ENCODE data around the gene HMG20A. TPM values are rescaled to one million over a fixed set of nuclear protein-coding genes. Genes with fewer than 3 reads are reported as not detected.

Gene HMG20A
- total RNA-seq, 1 experiment from 2014 or later: 9.8 TPM

DNA sequence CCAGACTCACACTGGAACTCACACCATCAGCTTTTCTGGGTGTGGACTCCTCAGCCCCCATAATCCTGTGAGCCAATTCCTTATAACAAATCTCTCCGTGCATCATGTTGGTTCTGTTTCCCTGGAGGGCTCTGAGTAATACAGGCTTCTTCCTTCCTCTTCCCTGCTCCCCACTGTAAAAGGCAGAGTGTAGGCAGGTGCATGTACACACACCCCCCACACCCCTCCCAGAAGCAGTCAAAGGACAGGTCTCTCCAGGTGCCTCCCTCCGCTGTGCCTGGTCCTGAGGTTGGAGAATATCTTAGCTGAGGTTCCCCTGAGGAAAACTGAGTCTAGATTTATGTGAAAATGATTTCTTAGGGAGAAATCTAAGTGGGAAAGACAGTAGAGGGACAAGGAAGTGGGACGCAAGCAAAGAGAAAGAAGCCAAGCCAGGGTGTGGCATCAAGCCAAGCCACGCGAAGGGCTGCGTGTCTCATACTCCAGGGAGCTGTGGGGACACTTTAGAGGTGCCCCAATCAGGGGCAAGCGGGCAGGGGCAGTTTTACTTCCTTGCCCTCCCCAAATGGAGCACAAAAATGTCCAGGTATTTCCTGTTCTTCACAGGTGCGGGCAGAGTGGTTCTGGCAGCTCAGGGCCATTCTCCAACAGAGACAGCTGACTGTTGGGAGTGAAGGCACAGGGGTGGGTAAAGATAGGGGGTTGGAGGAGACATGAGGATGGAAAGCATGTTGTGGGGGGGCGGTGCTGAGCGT lies 86.6 kb downstream of the HMG20A start:
- in situ Hi-C loops (cut with HindIII; ENCODE audit: low sequenced_read_pairs): no loop called here
- DNase-seq (ENCODE audit: low spot score): peak; percentile 28

DNA sequence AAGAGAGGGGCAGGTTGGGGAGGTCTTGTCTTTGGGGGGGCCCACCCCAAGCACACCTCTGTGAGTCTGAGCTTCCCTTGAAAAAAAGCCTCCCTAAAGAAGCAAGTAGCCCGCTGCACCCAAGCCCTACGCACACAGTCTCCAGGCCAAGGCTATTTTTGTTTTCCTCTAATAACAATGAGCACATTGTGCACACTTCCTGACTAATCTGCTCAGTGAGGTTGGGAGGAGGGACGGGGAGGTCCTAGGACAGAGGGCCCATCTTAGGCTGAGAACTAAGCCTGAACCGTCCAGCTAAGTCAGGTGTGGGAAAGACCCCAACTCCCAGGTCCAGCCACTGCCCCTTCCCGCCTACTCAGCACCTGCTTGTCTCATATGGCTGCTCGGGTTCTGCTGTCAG lies 87.2 kb downstream of the HMG20A start:
- peak; percentile 60 for DNase-seq (ENCODE audit: low spot score)
- in situ Hi-C loops (cut with HindIII; ENCODE audit: low sequenced_read_pairs): no loop called here

DNA sequence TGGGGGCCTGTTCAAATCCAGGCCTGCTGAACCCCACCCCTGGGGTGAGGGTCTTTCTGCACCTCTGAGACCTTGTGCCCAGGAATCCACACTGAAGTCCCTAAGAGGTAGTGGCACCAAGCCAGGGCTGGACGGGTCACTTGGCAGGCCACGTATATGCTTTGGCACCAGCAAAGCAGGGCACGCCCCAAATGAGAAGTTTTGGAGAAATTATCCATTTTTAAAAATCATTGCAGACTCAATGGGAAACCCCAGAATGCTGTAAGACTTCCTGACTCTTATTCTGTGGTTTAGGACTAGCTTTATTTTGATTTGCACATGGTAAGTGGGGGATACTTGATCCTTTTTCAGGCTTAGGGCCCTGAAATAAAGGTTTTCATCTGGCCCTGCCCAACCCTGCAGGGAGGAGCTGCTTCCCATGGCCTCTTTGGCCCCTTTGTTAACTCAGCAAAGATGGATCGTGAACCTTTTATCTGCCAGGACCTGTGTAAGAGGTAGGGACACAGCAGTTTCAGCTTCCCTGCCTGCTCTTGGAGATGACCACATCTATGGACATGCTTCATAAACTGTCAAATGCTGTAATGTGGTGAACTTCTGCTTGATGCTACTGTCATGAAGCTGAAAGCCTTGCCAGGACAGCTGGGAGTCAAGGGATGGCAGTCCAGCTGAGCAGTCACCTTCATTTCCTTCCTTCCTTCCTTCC lies 88.0 kb downstream of the HMG20A start:
- in situ Hi-C loops (cut with HindIII; ENCODE audit: low sequenced_read_pairs): no loop called here
- no peak for DNase-seq (ENCODE audit: low spot score)

DNA sequence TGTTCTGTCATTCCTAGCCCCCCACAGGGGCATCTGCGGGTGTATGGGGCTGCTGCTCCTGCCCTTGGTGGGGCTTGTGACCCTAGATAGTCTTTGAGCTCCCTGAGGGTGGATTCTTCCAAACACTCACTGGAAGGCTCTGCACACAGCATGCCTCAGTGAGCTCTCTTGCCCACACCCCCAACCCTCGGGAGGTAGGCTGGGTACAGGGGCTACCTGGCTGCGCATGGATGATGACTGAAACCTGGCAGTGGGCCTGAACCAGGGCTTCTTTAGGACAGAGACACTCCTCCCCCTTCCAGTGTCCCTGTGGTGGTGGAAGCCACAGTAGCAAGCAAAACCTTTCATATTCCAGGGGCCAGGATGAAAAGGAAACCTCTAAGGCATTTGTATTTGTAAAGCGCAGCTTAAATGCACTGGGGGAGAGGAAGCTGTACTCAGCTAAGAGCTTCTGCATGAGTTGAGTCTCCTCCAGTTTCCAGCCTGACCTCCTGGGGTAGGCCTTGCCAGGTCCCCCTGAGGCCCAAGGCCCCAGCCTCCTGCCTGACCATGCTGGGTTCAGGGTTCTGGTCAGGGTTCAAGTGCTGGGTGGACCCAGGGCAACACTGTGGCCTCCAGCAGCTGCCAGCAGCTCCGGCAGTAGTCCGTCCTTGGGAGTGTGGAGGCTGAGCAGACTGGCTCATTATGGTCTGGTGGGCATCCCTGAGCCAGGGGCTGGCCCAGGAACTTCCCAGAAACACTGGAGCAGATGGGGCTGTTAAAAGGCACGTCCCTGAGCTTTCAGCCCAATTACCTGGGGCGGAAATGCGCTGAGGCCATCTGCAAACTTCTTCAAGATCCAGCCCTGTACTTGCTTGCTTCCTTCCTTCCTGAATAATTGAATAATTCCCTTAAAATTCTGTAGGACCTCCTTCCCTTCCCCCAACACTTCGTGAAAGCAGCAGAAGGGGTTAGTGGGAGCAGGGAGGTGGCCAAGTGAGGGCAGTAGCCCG lies 89.7 kb downstream of the HMG20A start:
- no peak for DNase-seq (ENCODE audit: low spot score)
- in situ Hi-C loops (cut with HindIII; ENCODE audit: low sequenced_read_pairs): no loop called here

DNA sequence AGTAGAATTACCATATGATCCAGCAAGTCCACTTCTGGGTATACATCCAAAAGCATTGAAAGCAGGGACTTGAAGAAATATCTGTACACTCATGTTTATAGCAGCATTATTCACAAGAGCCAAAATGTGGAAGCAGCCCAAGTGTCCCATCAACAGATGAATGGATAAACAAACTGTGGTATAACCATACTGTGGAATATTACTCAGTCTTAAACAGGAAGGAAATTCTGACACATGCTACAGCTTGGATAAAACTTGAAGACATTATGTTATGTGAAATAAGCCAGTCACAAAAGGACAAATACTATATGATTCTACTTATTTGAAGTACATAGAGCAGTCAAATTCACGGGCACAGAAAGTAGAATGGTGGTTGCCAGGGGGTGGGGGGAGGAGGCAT lies 91.2 kb downstream of the HMG20A start:
- no peak for DNase-seq (ENCODE audit: low spot score)
- in situ Hi-C loops (cut with HindIII; ENCODE audit: low sequenced_read_pairs): no loop called here

DNA sequence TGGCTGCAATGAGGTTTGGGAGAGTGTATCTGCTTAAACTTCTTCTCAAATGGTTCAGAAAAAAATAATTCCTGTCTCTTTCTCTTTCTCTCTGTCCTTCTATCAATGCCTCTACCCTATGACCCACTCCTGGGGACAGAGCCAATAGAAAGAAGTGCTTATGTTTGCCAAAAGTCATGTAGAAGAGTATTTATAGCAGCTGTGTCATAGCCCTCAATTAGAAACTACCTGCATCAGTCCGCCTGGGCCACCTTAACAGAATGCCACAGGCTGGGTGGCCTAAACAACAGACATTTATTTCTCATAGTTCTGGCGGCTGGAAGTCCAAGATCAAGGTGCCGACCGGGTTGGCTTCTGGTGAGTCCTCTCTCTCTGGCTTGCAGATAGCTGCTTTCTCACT lies 92.5 kb downstream of the HMG20A start:
- DNase-seq (ENCODE audit: low spot score): no peak
- in situ Hi-C loops (cut with HindIII; ENCODE audit: low sequenced_read_pairs): no loop called here

DNA sequence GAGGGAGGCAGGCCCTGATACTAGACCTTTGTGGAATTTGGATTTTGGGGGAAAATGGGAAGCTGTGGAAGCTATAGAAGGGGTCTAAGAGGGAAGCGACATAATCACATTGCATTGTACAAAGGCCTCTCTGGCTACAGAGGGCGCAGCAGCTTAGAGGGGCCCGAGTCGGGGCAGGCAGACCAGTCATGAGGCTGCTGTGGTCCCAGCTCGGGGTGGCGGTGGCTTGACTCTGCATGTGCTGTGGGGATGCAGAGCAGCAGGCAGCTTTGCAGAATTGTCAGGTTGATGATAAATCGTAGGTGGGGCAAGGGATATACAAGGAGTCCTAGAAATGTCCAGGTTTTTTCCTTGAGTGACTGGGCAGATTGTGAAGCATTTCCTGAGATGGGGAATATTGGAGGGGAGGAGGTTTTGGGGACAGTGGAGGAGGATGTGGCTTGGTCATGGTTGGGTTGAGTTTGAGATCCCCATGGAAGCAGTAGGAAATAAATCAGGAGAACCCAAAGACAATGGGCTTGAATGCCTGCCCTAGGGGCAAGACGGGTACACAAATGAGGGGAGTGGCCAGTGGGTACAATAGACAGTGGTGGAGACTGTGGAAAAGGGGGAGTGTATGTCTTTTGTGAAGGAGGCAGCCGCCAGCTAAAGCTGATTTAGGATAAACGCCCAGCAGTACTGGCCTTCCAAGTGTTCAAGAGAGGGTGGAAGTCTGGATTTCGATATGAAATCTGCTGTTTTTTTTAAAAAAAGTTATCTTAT lies 94.1 kb downstream of the HMG20A start:
- in situ Hi-C loops (cut with HindIII; ENCODE audit: low sequenced_read_pairs): no loop called here
- no peak for DNase-seq (ENCODE audit: low spot score)

DNA sequence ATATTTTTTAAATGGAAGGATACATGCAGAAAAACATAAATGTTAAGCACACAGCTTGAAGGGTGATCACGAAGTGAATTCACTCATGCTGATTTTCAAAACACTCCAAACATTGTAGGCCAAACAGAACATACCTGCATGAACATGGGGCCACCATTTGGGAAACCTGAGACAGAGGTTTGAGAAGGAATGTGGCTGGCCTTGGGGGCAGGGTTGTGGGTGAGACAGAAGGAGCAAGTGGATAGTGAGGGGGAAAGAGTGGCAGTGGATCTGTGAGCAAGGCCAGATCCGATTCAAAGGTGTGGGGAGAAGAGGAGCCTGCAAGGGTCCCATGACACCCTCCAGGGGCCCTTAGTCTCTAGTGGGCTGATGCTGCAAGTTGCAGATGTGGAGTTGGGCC lies 94.9 kb downstream of the HMG20A start:
- DNase-seq (ENCODE audit: low spot score): no peak
- in situ Hi-C loops (cut with HindIII; ENCODE audit: low sequenced_read_pairs): no loop called here

DNA sequence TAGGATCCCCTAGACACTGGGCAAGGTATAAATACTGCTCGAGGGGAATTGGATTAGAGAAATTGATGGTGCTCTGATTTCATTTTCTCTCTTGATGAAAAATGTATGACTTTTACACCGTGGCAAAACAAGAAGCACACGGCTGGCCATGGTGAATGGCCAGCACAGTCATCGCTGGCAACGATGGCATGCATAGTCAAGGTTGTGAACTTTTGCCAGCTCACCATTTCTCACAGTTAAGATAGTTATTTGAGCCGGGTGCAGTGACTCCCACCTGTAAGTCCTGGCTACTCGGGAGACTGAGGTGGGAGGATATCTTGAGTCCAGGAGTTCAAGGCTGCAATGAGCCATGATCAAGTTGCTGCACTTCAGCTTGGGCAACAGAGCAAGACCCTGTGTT lies 95.4 kb downstream of the HMG20A start:
- in situ Hi-C loops (cut with HindIII; ENCODE audit: low sequenced_read_pairs): no loop called here
- no peak for DNase-seq (ENCODE audit: low spot score)

DNA sequence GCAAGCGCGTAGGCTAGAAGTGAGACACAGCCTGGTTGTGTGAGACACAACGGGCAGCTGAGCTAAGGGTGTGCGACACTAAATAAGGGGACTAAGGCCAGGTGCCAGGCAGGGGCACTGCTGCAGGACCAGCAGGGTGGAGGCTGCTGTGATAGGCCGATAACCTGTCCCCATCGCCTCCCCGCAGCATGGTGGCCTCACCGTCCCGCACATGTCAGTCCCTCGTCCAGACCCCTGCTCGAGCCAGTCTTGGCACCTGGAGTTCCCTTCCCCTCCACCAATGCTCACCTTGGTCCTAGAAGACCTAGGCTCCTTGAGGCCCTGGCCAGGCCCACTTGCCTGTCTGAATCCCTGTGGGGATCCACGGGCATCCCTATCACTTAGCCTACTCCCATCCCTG lies 96.1 kb downstream of the HMG20A start:
- DNase-seq (ENCODE audit: low spot score): no peak
- in situ Hi-C loops (cut with HindIII; ENCODE audit: low sequenced_read_pairs): no loop called here

DNA sequence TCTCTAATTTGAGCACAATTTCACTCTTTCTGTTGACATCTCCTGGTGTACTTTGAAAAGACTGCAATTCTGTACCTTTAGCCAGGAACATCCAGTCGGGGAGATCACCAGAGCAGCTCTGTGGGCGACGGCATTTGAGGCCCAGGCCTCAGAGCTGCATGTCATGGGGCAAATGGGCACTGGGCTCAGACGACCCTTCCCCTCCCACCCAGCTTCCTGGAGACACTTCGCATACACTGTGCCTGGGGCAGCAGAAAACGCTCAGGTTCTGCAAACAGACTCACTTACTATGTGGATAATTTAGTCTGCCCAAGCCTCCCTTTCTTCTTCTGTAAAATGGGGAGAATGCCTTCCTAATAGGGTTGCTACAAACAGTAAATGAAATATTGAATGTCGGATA lies 96.9 kb downstream of the HMG20A start:
- in situ Hi-C loops (cut with HindIII; ENCODE audit: low sequenced_read_pairs): no loop called here
- no peak for DNase-seq (ENCODE audit: low spot score)

DNA sequence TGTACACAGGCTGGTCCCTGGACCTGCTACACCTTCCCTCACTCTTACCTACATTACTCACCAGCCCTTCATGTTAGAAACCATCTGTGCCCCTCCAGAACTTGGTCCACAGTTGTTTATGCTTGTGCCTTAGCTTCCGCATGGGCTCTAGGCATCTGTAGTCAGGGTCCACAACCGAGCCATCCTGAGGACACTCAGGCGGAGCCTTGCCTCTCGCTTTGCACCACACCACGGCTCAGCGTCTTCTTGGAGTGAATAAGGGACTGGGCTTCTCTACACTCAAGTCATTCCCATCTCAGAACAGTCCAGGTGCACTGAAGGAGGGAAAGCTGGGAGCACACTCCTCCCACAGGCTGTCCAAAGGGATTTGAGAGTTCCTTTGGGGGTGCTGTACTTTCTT lies 97.8 kb downstream of the HMG20A start:
- in situ Hi-C loops (cut with HindIII; ENCODE audit: low sequenced_read_pairs): no loop called here
- no peak for DNase-seq (ENCODE audit: low spot score)

DNA sequence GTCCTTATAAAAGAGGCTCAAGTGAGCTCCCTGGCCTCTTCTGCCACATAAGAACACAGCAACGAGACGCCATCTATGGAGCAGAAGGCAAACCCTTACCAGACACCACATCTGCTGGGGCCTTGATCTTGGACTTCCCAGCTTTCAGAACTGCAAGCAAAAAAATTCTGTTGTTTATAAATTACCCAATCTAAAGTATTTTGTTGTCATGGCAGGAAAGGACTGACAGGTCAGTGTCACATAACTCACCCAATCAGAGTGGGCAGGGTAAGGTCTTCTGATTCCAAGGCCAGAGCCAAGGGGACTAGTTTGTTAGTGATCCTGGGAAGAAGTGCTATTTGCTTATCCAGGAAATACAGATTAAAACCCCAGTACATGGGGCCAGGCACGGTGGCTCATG lies 98.9 kb downstream of the HMG20A start:
- in situ Hi-C loops (cut with HindIII; ENCODE audit: low sequenced_read_pairs): no loop called here
- DNase-seq (ENCODE audit: low spot score): no peak

DNA sequence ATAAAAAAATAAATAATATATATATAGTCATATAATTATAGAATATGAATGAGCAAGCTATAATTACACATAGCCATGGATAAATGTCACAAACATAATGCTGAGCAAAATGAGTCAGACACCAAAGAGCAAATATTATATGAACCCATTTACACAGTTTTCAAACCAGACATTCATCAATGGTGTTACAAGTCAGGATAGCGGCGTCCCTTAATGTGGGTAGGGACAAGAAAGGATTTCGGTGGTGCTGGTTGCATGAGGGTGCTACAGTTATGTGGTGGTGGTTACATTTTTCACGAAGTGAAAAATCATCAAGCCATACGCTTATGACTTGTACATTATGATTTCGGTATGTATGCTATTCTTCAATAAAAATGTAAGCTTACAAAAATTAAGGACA lies 100.5 kb downstream of the HMG20A start:
- DNase-seq (ENCODE audit: low spot score): no peak
- in situ Hi-C loops (cut with HindIII; ENCODE audit: low sequenced_read_pairs): no loop called here

DNA sequence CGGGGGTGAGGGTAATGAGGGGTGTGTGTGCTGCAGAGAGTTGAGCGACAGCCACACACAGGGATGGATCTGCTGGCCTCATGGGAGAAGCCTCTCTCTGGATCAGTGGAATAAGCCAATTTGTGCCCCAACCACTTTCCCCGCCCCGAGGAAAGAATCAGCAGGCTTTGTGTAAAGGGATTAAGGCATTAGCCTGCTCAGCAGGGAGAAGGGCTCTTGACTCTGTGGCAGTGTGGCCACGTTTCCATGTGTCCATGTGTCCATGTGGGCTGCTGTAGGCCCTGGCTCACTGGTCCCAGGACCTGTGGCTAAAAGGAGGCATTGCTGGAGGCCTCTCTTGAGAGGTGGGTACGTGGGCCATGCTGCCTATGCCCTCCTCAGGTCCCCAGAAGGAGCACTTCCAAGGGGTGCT lies 104.7 kb downstream of the HMG20A start:
- DNase-seq (ENCODE audit: low spot score): no peak
- in situ Hi-C loops (cut with HindIII; ENCODE audit: low sequenced_read_pairs): no loop called here

DNA sequence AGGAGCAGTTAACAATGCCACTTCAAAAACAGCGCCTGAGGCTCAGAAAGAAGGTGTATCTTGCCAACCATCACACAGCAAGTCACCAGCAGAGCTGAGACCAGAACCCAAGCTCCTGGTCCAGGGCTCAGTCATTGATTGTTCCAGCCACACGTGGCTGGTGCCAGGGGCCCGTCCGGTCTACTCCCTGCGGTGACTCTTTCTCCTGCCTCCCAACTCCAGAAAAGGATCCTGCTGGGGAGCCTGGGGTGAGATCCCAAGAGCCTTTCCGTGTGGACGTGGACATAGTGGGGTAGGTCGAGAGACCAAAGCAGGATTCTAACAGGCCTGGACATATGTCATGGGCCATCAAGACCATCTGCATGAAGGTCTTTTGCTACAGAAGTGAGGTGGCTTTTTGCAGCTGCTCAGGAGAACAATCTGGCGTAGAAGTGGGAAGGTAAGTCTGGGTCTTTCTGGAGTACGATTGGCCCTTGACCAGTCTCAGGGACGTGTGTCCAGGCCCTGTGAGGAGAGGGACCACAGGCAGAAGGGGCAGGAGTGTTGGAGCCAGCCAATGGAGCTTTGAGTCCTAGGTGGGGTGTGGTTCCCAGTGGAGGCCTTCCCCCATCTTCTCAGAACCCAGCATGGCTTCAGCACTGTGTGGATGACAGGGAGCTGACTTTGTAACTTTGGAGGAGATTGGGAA lies 105.4 kb downstream of the HMG20A start:
- in situ Hi-C loops (cut with HindIII; ENCODE audit: low sequenced_read_pairs): no loop called here
- DNase-seq (ENCODE audit: low spot score): no peak

DNA sequence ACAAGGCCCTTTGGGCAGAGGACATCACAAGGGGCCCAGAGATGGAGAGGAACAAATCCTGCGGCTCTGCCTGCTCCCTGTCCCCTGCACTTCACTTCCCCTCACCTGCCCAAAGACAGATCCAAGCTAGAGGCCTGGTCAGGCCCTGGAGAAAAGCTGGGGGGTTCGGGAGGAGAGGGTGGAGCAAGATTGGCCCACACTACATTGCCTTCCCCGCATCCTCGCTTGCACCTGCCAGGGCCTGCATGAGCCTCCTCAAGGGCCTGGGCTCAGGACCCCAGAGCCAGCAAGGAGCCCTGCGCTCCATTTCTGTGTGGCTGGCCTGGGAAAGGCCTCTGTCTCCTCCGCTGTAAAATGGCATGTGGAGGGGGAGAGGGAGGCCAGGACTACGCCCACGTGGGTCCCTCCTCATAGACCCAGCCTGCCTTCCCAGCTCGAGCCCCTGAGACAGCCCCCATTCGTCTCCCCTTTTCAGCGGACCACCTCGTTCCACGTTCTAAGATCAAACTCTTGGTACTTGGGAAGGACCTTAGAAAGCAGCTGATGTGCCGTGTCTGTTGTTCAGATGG lies 106.0 kb downstream of the HMG20A start:
- in situ Hi-C loops (cut with HindIII; ENCODE audit: low sequenced_read_pairs): no loop called here
- DNase-seq (ENCODE audit: low spot score): no peak

DNA sequence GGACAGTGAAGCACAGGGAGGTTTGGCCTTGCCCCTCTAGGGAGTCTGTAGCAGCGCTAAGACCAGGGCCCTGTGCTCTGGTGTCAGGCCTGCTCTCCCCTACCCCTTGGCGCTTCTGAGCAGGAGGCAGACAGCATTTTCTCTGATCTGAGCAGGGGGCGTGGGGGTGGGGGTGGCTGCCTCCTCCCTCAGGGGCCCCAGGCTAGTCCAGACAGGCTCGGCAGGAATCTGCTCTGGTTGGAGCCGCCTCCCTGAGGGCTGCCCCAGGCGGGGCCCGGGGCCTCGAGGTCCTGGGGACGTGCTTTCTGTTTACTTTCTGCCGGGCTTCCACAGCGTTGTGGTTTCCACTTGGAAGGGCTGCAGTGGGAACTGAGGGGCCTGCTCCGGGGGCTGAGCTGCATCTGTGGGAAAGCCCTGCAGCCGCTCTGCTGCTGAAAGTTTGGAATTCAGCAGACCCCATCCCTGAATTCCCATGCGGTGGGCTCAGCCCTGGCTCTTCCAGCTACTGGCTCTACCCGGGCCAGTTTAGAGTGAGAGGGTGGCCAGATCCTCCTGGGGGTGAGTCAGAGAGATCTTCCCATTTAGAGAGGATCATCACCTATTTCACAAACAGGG lies 106.6 kb downstream of the HMG20A start:
- in situ Hi-C loops (cut with HindIII; ENCODE audit: low sequenced_read_pairs): no loop called here
- no peak for DNase-seq (ENCODE audit: low spot score)
